Measurements from ENCODE around the gene STK17A.

- TF ChIP-seq CTCF (IDR thresholded peaks at IDR 0.05; ENCODE audit: poor library complexity, severe bottlenecking) (no peak), EZH2 (IDR thresholded peaks at IDR 0.05; ENCODE audit: borderline replicate concordance, insufficient read depth, low read length, poor library complexity, severe bottlenecking) (no peak), POLR2AphosphoS5 (IDR thresholded peaks at IDR 0.05) (no peak), REST (IDR thresholded peaks at IDR 0.05; ENCODE audit: borderline replicate concordance) (no peak)
Observed at GRCh38 chr7:43664681-43665080, 81.8 kb downstream of the STK17A start.
